BE2C (cell line): Measurements from ENCODE around the gene PCDH9.
A peak's percentile ranks its signal among the peaks of the same experiment; 100 is the strongest.

Source experiments
- DNase-seq: peaks from one replicate; pipeline ENCODE4 v3.0.0-alpha.2; 2020
- H3K27me3 ChIP-seq: fragments of 250-450 bp; sonication (Bioruptor Pico); 2 replicates; pipeline ENCODE4 v1.5.1; 2020; ENCODE audit warnings: mild to moderate bottlenecking
- H3K36me3 ChIP-seq: fragments of 250-450 bp; sonication (Bioruptor Pico); 2 replicates; pipeline ENCODE4 v1.5.1; 2020; ENCODE audit warnings: mild to moderate bottlenecking
- H3K4me1 ChIP-seq: fragments of 250-450 bp; sonication (Bioruptor Pico); 2 replicates; pipeline ENCODE4 v1.5.1; 2020
- H3K4me3 ChIP-seq: 2 replicates; pipeline ENCODE4 v1.5.1; 2011; ENCODE audit warnings: low read depth, low read length
- H3K9me3 ChIP-seq: fragments of 250-450 bp; sonication (Bioruptor Pico); 2 replicates; pipeline ENCODE4 v1.5.1; 2020
- TF ChIP-seq, protein P1 (sequence below): IDR thresholded peaks from 2 replicates; pipeline ENCODE4 v1.5.1; 2012; ENCODE audit warnings: mild to moderate bottlenecking, low read depth, low read length

The PCDH9 gene

GRCh38 chr13:67136157-67136556 lies 94.0 kb downstream of the PCDH9 start:
- Histone ChIP-seq H3K9me3 (no peaks in the 10 kb centered on the region; the same call in 1 of the 2 replicates), H3K4me3 (no peak overlapping the region), H3K4me1 (peaks cover 40% of the 10 kb centered on the region), H3K27me3 (no peaks in the 10 kb centered on the region), H3K36me3 (no peaks in the 10 kb centered on the region)
- peak; percentile 28 for DNase-seq
- TF ChIP-seq, protein P1, sequence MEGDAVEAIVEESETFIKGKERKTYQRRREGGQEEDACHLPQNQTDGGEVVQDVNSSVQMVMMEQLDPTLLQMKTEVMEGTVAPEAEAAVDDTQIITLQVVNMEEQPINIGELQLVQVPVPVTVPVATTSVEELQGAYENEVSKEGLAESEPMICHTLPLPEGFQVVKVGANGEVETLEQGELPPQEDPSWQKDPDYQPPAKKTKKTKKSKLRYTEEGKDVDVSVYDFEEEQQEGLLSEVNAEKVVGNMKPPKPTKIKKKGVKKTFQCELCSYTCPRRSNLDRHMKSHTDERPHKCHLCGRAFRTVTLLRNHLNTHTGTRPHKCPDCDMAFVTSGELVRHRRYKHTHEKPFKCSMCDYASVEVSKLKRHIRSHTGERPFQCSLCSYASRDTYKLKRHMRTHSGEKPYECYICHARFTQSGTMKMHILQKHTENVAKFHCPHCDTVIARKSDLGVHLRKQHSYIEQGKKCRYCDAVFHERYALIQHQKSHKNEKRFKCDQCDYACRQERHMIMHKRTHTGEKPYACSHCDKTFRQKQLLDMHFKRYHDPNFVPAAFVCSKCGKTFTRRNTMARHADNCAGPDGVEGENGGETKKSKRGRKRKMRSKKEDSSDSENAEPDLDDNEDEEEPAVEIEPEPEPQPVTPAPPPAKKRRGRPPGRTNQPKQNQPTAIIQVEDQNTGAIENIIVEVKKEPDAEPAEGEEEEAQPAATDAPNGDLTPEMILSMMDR, result no peak

DNA sequence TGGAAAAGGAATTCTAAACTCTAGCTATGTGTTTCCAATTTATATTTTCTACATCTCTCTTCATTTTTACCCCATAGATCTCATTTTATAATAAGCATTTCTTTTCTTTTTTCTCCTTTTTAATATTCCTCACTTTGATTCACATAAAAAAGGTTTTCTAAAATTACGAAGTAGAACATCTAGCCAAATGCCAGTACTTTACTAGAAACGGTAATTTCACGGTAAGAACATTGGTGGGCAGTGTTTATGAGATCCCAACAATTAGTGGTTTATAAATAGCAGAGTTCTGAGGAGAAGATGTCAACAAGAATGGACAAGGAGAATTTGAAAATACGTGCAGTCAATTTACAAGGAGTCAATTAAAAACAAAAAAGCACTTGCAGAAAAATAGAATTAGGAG lies 94.8 kb downstream of the PCDH9 start:
- no peaks in the 10 kb centered on the region; the same call in 1 of the 2 replicates for H3K9me3 ChIP-seq
- no peak overlapping the region for H3K4me3 ChIP-seq
- no peak for DNase-seq
- H3K4me1 ChIP-seq, result peaks cover 40% of the 10 kb centered on the region
- no peaks in the 10 kb centered on the region for H3K36me3 ChIP-seq
- TF ChIP-seq, protein P1, result no peak
- no peaks in the 10 kb centered on the region for H3K27me3 ChIP-seq

DNA sequence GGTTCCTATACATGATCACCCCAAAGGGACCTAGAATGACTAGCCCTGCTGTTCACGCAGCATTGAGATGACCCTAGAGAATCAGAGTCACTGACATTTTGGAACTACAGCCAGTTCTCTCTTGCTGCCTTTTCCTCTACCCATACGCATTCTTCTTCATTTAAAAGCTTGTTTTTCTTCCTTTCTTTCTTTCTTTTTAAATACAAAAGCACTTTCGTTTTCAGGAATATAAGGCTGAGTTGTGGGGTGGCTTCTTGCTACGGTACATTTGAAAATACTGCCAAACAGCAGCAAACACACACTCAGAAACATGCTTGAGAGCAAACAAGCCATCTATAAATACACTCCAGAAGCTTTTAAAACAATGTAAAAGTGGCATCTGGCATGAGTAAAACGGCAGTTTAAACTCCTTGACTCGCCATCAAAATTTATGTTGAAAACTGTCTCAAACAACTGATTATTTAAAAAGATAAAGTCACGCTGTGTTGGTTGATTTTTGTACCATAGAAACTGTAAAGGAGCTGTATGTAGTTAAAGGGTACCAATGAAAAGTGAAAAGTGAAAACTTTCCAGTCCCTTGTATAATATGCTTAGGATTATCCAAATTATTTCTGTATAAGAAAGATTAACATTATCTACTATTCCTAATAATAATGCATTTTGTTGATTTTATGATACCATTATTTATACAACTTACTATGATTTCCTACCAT lies 95.6 kb downstream of the PCDH9 start:
- peak overlapping the region; percentile 43 for H3K4me3 ChIP-seq

DNA sequence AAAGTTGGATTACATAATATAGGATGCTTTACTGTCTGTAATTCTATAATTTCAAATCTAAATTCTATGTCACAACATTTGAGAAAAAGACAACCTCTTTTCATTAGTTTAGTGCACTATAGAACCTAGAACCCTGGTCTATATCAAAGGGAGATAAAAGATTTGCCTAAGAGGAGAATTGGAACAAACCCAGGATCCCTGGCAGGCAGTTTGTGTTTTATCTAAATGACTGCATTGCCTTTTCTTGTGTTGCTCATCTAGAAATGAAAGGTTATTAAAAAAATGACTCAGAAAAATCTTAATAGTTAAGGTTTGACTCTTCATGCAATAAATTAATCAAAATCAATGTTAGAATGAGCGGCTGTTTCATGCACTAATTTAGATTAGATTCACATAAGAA lies 96.7 kb downstream of the PCDH9 start:
- Histone ChIP-seq H3K36me3 (no peaks in the 10 kb centered on the region), H3K27me3 (no peaks in the 10 kb centered on the region), H3K9me3 (no peaks in the 10 kb centered on the region), H3K4me1 (peaks cover 32% of the 10 kb centered on the region), H3K4me3 (peak overlapping the region; percentile 43; the same call in 1 of the 2 replicates)
- TF ChIP-seq, protein P1, result no peak
- peak; percentile 54 for DNase-seq

More for the DNA sequence above, 95.6 kb downstream of the PCDH9 start:
- DNase-seq, result no peak
- H3K9me3 ChIP-seq, result no peaks in the 10 kb centered on the region; the same call in 1 of the 2 replicates
- no peaks in the 10 kb centered on the region for H3K27me3 ChIP-seq
- H3K36me3 ChIP-seq, result no peaks in the 10 kb centered on the region
- peaks cover 39% of the 10 kb centered on the region for H3K4me1 ChIP-seq
- TF ChIP-seq, protein P1, result no peak

- H3K4me1 ChIP-seq, result peaks cover 34% of the 10 kb centered on the region
- H3K4me3 ChIP-seq, result no peak overlapping the region
- DNase-seq, result no peak
- no peaks in the 10 kb centered on the region for H3K9me3 ChIP-seq
- no peaks in the 10 kb centered on the region for H3K27me3 ChIP-seq
- H3K36me3 ChIP-seq, result no peaks in the 10 kb centered on the region
- TF ChIP-seq, protein P1, result no peak
Observed at GRCh38 chr13:67131393-67131792, 98.7 kb downstream of the PCDH9 start.

GRCh38 chr13:67130444-67130843 lies 99.7 kb downstream of the PCDH9 start:
- no peaks in the 10 kb centered on the region for H3K36me3 ChIP-seq
- H3K9me3 ChIP-seq, result no peaks in the 10 kb centered on the region
- H3K4me3 ChIP-seq, result no peak overlapping the region
- no peaks in the 10 kb centered on the region for H3K27me3 ChIP-seq
- TF ChIP-seq, protein P1, result no peak
- DNase-seq, result no peak
- H3K4me1 ChIP-seq, result peaks cover 25% of the 10 kb centered on the region
